Kasumi-1 (cell line): ENCODE results near the gene OR8H2.
"Not testable (repeated sequence)": the region's sequence is repeated elsewhere in the genome, so short reads cannot be mapped to it uniquely, and the experiment has no call there.

Experiments used
- DNase-seq, 2 experiments: peaks; one replicate each; lab custom pipeline; 2025; lab: John Stamatoyannopoulos, UW

Gene OR8H2

GRCh38 chr11:56103210-56103737 is at the start of gene OR8H2:
Gene OR8H2, plus strand, starts transcription at chr11:56103687. Its CDS starts 1,356 bp downstream, at chr11:56105043.
- DNase-seq = no peak

- DNase-seq = not testable (repeated sequence)
Measured at GRCh38 chr11:56056366-56056765, 47.1 kb upstream of the OR8H2 start.

GRCh38 chr11:56057661-56058237 is 45.7 kb upstream of the OR8H2 start:
- not testable (repeated sequence) for DNase-seq

GRCh38 chr11:56058260-56058780 is 45.2 kb upstream of the OR8H2 start:
- not testable (repeated sequence) for DNase-seq

DNA sequence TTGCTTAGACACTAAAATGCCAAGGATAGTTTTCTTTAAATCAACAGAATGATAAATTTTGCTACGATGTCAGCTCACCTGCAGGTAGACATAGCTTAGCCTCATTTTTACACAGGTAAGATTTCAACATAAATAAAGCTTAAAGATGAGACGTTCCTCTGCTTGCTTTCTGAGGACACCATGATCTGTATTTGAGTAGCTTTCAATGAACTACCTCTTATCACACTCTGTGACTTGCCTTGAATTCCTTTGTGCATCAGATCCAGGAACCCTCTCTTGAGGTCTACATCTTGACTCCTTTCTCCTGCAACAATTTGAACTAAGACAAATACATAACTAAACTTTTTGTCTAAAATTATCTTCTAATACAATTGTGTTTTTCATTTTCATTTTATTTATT is 36.5 kb upstream of the OR8H2 start:
- DNase-seq = no peak

- no peak for DNase-seq
Measured at GRCh38 chr11:56089697-56090096, 13.8 kb upstream of the OR8H2 start.

- DNase-seq = no peak
Measured at GRCh38 chr11:56093008-56093407, 10.5 kb upstream of the OR8H2 start, which contains the start of gene OR8I2. Gene OR8I2, plus strand, starts transcription at chr11:56093308. Its CDS starts 0 bp downstream, at chr11:56093308.

- DNase-seq = no peak
Measured at GRCh38 chr11:56122073-56122472, 18.6 kb downstream of the OR8H2 start, which contains the start of gene OR8H3. Gene OR8H3, plus strand, starts transcription at chr11:56122373. Its CDS starts 0 bp downstream, at chr11:56122373.

- DNase-seq = no peak
Measured at GRCh38 chr11:56140151-56140661, 36.7 kb downstream of the OR8H2 start, which contains the start of gene OR8J3. Gene OR8J3, minus strand, starts transcription at chr11:56140201. Its CDS starts 2,483 bp downstream, at chr11:56137718.

- not testable (repeated sequence) for DNase-seq
Measured at GRCh38 chr11:56143681-56144080, 40.2 kb downstream of the OR8H2 start.

DNA sequence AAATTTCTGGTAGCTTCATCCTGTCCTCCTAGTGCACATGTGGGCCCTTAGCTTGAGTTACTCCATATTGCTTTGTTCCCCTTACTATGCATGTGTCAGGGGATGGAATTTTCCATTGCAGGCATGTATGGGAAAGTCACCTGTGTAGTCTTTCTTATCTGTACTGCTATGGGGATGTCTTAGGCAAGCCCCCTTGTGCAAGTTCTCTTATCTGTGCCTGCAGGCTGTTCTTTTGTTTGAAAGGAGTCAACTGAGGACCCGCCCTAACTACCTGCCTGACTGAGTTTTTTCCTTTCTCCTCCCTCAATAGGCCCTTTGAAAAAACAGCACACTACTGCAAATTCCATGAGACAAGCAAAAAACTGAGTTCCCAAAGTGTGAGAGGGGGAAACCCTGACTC is 47.9 kb downstream of the OR8H2 start:
- no peak for DNase-seq

- no peak for DNase-seq
Measured at GRCh38 chr11:56152333-56152732, 48.8 kb downstream of the OR8H2 start.
